K562 (cell line): Measurements from ENCODE around the gene KCTD19. TPM values are rescaled to one million over a fixed set of nuclear protein-coding genes. Genes with fewer than 3 reads are reported as not detected.

Experiments
- ATAC-seq: fragments of 200-7000 bp; cut with Tn5 transposase; 3 replicates; pipeline ENCODE4 v1.9.1; 2020; ENCODE audit warnings: moderate library complexity
- BruUV-seq: library from RNA; stranded (reverse); fragments of 400-500 nt; replicated peaks from 2 replicates; lab custom pipeline; 2021; lab: Mats Ljungman, UMichigan
- CTCF ChIA-PET: fragments of 300-600 bp; formaldehyde crosslinking; extraction: SDS; loops from one replicate; lab custom pipeline; 2021; ENCODE audit warnings: low intra/inter-chr PET ratio; lab: Yijun Ruan, JAX
- POLR2A ChIA-PET: fragments of 300-600, 350-650 bp; sonication (Branson Sonifier 250); formaldehyde crosslinking; extraction: SDS; loops from one replicate; lab custom pipeline; 2021; ENCODE audit warnings: antibody characterized with exemption, inconsistent platforms; lab: Yijun Ruan, JAX
- DNase-seq, 4 experiments: peaks; one replicate each; pipeline versions ENCODE4 v3.0.0 to v3.0.0-alpha.2; 2011 to 2018; ENCODE audit warnings: low spot score in 3 of 4, mixed read lengths in 3 of 4; ENCODE audit errors: extremely low read depth in 1 of 4
- FAIRE-seq: peaks from 2 replicates; lab custom pipeline; 2011; peaks lifted over from hg19 to GRCh38; lab: Jason Lieb, UNC
- H2AFZ ChIP-seq: 2 replicates; pipeline ENCODE4 v1.6.0; 2011; ENCODE audit warnings: low read depth, low read length, control low read depth, inconsistent platforms
- H3K27ac ChIP-seq: fragments of 200-600 bp; 3 replicates; pipeline ENCODE4 v1.8.0; 2011; ENCODE audit warnings: low read depth, mild to moderate bottlenecking, control low read depth, inconsistent platforms, low read length, moderate library complexity, mixed read lengths; ENCODE audit errors: extremely low read depth
- H3K27me3 ChIP-seq, 2 experiments: fragments of 300-600 bp in 1 of 2; 2 replicates in 1 of 2; 3 replicates in 1 of 2; pipeline versions ENCODE4 v1.6.0 to v1.8.0; 2011; ENCODE audit warnings: inconsistent platforms in 2 of 2, low read length in 2 of 2, mild to moderate bottlenecking in 1 of 2, mixed read lengths in 1 of 2, moderate library complexity in 1 of 2; ENCODE audit not compliant: control insufficient read depth in 2 of 2, insufficient read depth in 2 of 2
- H3K36me3 ChIP-seq: fragments of 300-600 bp; 3 replicates; pipeline ENCODE4 v1.8.0; 2011; ENCODE audit warnings: mild to moderate bottlenecking, low read length, inconsistent platforms; ENCODE audit not compliant: control insufficient read depth, insufficient read depth
- H3K4me1 ChIP-seq, 2 experiments: fragments of 200-600 bp in 1 of 2; replicated peaks in 1 of 2; 2 replicates in 1 of 2; 3 replicates in 1 of 2; pipeline versions ENCODE4 v1.5.1 to v1.8.0; 2011; ENCODE audit warnings: inconsistent platforms in 2 of 2, low read length in 2 of 2, mild to moderate bottlenecking in 1 of 2, mixed read lengths in 1 of 2, moderate library complexity in 1 of 2; ENCODE audit not compliant: control insufficient read depth in 2 of 2, insufficient read depth in 2 of 2
- H3K4me2 ChIP-seq: 2 replicates; pipeline ENCODE4 v1.6.1; 2011; ENCODE audit warnings: low read length, control low read depth, inconsistent platforms, mixed read lengths; ENCODE audit not compliant: insufficient read depth
- H3K4me3 ChIP-seq: fragments of 200-600 bp; sonication (generic), shearing (Covaris generic); 2 replicates; pipeline ENCODE4 v1.5.1; 2016; ENCODE audit warnings: control low read depth, inconsistent platforms
- H3K79me2 ChIP-seq: fragments of 200-600 bp; 3 replicates; pipeline ENCODE4 v1.8.0; 2011; ENCODE audit warnings: low read length, inconsistent platforms; ENCODE audit not compliant: control insufficient read depth, insufficient read depth
- H3K9ac ChIP-seq, 2 experiments: 2 replicates each; pipeline versions ENCODE4 v1.6.0 to v1.6.1; 2011; ENCODE audit warnings: low read depth in 2 of 2, low read length in 2 of 2, control low read depth in 1 of 2, inconsistent platforms in 1 of 2, mild to moderate bottlenecking in 1 of 2, mixed read lengths in 1 of 2; ENCODE audit not compliant: insufficient read depth in 1 of 2
- H3K9me1 ChIP-seq: one replicate; pipeline ENCODE4 v1.6.0; 2011; ENCODE audit warnings: inconsistent platforms, mild to moderate bottlenecking, low read length, moderate library complexity; ENCODE audit not compliant: control insufficient read depth, insufficient read depth
- H3K9me3 ChIP-seq: replicated peaks from 2 replicates; pipeline ENCODE4 v1.5.1; 2011; ENCODE audit warnings: low read depth, low read length, inconsistent platforms; ENCODE audit not compliant: control insufficient read depth, insufficient read depth
- H4K20me1 ChIP-seq: replicated peaks from 2 replicates; pipeline ENCODE4 v1.6.1; 2011; ENCODE audit warnings: low read length, inconsistent platforms, mixed read lengths; ENCODE audit not compliant: control insufficient read depth, insufficient read depth
- POU5F1 ChIP-seq: fragments of 150-350 bp; IDR thresholded peaks from 2 replicates; pipeline ENCODE4 v1.6.1; 2014; ENCODE audit warnings: borderline replicate concordance, low read length, low read depth, mild to moderate bottlenecking; ENCODE audit not compliant: partially characterized antibody
- ZNF592 ChIP-seq: fragments of 450-650 bp; IDR thresholded peaks from 2 replicates; pipeline ENCODE4 v1.6.1; 2017; ENCODE audit warnings: antibody characterized with exemption, mild to moderate bottlenecking
- WGBS: fragments of 100-300 bp; shearing (Covaris generic); methylation state at CpG from one replicate; pipeline ENCODE4 v1.1.6; 2016; ENCODE audit warnings: low coverage, mixed read lengths; ENCODE audit not compliant: insufficient coverage; ENCODE audit errors: missing lambda C conversion rate; 5-methylcytosine and 5-hydroxymethylcytosine counted together
- in situ Hi-C: fragments of 300-500 bp; cut with MboI; formaldehyde crosslinking; loops from 4 replicates; pipeline ENCODE4 v1.15.0; 2018; ENCODE audit warnings: inconsistent platforms, mixed read lengths
- intact Hi-C: fragments of 100-400 bp; cut with micrococcal nuclease; formaldehyde crosslinking; loops from 2 replicates; pipeline ENCODE4 v1.14.2; 2022
- polyA plus RNA-seq, 8 experiments: library from polyadenylated mRNA; depleted of rRNA in 4 of 8; stranded (reverse) in 5 of 8; unstranded in 3 of 8; fragments of >200 nt; fragmentation: Nextera tagmentation in 2 of 8; fragmentation: Illumina TruSeq in 1 of 8; extraction: Ambion mirVana in 2 of 8; extraction: Trizol in 1 of 8; gene quantifications; 2 replicates each; pipeline versions ENCODE4 v1.2.1 to v1.2.3, GENCODE V29; 2011 to 2014; ENCODE audit warnings: inconsistent platforms in 1 of 8, missing spikeins in 1 of 8
- total RNA-seq, 7 experiments: library from RNA; depleted of rRNA in 6 of 7; stranded (reverse); fragments of >200 nt in 6 of 7; fragmentation: Illumina TruSeq in 2 of 7; extraction: Trizol in 2 of 7; gene quantifications; 2 replicates each; pipeline versions ENCODE4 v1.2.1 to v1.2.3, GENCODE V29; 2011 to 2021; ENCODE audit warnings: low replicate concordance in 1 of 7

The KCTD19 gene
- total and polyA plus RNA-seq, 9 of the 15 experiments (the other 6 are each of a cell fraction or from before 2014, with no cell fraction given) = 0.03 to 0.91 (median 0.22) TPM; not detected in 2

- no peaks in the 10 kb centered on the region for H3K9me1 ChIP-seq
- ATAC-seq (no peak), FAIRE-seq (no peak), DNase-seq (no peak)
- CTCF ChIA-PET = no interaction called here
- POLR2A ChIA-PET = interaction anchor here (0.8 to 1.1 kb wide), 2 partner anchors 70 to 141 kb away, joined by 3 read pairs; no protein-coding TSS in a partner anchor
- peak overlapping the region; percentile 16; the same call in 1 of the 2 replicates for H3K4me2 ChIP-seq
- no peaks in the 10 kb centered on the region for H3K27me3 ChIP-seq
- peak overlapping the region; percentile 83 for H3K27ac ChIP-seq
- in situ Hi-C loops = no loop called here
- H3K9me3 ChIP-seq = no peaks in the 10 kb centered on the region
- intact Hi-C loops = loop anchor here (10.0 kb wide), 1 partner anchor 267 kb away; no protein-coding TSS in a partner anchor
- 70% methylated on average over 4 of the region's 4 CpGs for WGBS
- no peaks in the 10 kb centered on the region for H4K20me1 ChIP-seq
- H3K9ac ChIP-seq = peak overlapping the region; percentile 51 to 87; a peak in 3 of 4 replicates
- peaks cover 59% of the 10 kb centered on the region; the same call in 2 of the 3 replicates for H3K36me3 ChIP-seq
- TF ChIP-seq ZNF592 = peak; percentile 3; the same call in 1 of the 2 replicates
- TF ChIP-seq POU5F1 = no peak
- no TSS peak for BruUV-seq
- peaks cover 60 to 70% of the 10 kb centered on the region in 2 experiments for H3K4me1 ChIP-seq
- peaks cover 85% of the 10 kb centered on the region for H3K79me2 ChIP-seq
- H2AFZ ChIP-seq = no peak overlapping the region
- no peak overlapping the region for H3K4me3 ChIP-seq
Measured at GRCh38 chr16:67242138-67242730, 84.3 kb downstream of the KCTD19 start.
